Muscle of arm (tissue), 14 donors: ENCODE data around the gene CASR. TPM values are rescaled to one million over a fixed set of nuclear protein-coding genes. Genes with fewer than 3 reads are reported as not detected.
"Not testable (repeated sequence)": the region's sequence is repeated elsewhere in the genome, so short reads cannot be mapped to it uniquely, and the experiment has no call there.

Experiments
- DNase-seq: peaks from one replicate; pipeline ENCODE4 v3.0.0-alpha.2; 2013
- long read RNA-seq, 11 donors: transcript quantifications; one replicate each; lab custom pipeline, GENCODE V29; 2026
- polyA plus RNA-seq, 12 donors: library from polyadenylated mRNA; unstranded; fragments of 120-200 nt; gene quantifications; one replicate each; pipeline ENCODE4 v1.2.1, GENCODE V29; 2013; ENCODE audit not compliant: insufficient read length in 12 of 12

CASR gene, protein sequence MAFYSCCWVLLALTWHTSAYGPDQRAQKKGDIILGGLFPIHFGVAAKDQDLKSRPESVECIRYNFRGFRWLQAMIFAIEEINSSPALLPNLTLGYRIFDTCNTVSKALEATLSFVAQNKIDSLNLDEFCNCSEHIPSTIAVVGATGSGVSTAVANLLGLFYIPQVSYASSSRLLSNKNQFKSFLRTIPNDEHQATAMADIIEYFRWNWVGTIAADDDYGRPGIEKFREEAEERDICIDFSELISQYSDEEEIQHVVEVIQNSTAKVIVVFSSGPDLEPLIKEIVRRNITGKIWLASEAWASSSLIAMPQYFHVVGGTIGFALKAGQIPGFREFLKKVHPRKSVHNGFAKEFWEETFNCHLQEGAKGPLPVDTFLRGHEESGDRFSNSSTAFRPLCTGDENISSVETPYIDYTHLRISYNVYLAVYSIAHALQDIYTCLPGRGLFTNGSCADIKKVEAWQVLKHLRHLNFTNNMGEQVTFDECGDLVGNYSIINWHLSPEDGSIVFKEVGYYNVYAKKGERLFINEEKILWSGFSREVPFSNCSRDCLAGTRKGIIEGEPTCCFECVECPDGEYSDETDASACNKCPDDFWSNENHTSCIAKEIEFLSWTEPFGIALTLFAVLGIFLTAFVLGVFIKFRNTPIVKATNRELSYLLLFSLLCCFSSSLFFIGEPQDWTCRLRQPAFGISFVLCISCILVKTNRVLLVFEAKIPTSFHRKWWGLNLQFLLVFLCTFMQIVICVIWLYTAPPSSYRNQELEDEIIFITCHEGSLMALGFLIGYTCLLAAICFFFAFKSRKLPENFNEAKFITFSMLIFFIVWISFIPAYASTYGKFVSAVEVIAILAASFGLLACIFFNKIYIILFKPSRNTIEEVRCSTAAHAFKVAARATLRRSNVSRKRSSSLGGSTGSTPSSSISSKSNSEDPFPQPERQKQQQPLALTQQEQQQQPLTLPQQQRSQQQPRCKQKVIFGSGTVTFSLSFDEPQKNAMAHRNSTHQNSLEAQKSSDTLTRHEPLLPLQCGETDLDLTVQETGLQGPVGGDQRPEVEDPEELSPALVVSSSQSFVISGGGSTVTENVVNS
- under 1 TPM in 5 of 12 donors, not detected in 7; 0.01 to 0.29 (median 0.04) TPM for polyA plus RNA-seq
- long read RNA-seq, donor 1, result 0 reads
- long read RNA-seq, donor 2, result 0 reads
- long read RNA-seq, donor 3, result 0 reads
- long read RNA-seq, donor 4, result 0 reads
- long read RNA-seq, donor 5, result 0 reads
- long read RNA-seq, donor 6, result 0 reads
- long read RNA-seq, donor 7, result 0 reads
- long read RNA-seq, donor 8, result 0 reads
- long read RNA-seq, donor 9, result 0 reads
- long read RNA-seq, donor 10, result 0 reads
- long read RNA-seq, donor 11, result 0 reads

GRCh38 chr3:122183521-122183892 lies at the start of gene CASR:
Gene CASR, plus strand, starts transcription at chr3:122183668. Its CDS starts 70,522 bp downstream, at chr3:122254190.
- no peak for DNase-seq

DNA sequence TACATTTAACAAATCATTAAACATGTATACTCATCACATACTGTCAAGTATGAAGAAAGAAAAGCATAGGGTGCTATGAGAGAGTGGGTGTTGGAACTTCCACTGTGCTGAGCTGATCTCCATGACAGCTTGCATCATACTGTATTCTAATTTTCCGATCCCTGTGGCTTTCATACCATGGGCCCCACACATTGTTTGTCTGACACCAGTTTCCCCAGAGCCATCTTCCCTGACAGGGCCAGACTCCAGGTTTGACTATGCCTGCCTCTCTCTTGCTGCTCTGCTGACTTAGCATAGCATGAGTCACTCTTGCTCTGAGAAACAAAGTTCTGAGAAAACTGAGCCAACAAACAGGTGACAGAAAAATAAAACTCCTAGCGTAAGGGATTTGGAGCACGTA lies 37.0 kb upstream of the CASR start:
- no peak for DNase-seq

- no peak for DNase-seq
Measured at GRCh38 chr3:122148941-122149627, 34.4 kb upstream of the CASR start.

DNA sequence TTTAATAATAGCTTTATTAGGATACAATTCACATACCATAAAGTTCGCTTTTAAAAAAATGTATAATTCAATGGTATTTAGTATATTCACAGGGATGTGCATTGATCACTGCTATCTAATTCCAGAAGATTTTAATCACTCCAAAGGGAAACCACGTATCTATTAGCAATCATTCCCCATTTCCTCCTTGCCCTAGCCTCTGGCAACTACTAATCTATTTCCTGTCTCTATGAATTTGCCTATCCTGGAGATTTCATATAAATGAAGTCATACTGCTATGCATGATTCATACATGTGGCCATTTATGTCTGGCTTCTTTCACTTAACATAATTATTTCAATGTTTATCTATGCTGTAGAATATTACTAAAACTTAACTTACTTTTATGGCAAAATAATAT lies 32.0 kb upstream of the CASR start:
- no peak for DNase-seq

GRCh38 chr3:122164983-122165382 lies 18.5 kb upstream of the CASR start:
- not testable (repeated sequence) for DNase-seq

DNA sequence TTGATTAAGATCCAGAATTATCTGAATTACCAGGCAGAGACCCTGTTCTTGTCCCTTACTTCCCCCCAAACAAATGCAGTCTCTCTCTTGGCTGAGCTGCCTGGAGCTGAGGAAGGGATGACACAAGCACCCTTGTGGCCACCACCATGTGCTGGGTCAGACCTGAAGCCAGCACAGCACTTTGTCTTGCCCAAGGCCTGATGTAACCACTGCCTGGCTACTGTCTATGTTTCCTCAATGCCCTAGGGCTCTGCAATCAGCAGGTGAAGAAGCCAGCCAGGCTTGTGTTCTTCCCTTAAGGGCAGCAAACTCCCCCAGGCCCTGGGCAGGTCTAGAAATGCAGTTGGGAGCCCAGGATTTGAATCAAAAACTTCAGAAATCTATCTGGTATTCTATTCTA lies 15.8 kb upstream of the CASR start:
- DNase-seq, result no peak

- DNase-seq, result no peak
Measured at GRCh38 chr3:122168044-122168443, 15.4 kb upstream of the CASR start.

DNA sequence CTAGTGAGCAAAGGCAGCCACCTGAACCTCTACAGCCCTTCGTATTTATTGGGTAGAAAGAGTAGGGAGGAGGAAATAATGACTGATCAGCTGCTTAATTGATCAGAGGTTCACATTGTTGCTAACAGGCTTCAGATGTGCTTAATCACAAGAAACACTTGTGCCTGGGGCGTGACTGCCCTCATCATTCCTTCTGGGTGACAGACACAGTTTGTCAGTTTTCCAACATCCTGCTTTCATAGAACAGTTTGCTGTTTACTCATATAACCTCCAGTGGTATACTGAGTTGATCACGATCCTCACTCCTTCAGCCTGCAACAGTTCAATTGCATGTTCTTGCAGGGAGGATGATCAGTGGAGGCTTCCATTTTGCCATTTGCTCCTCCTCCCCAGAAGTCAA lies 13.6 kb upstream of the CASR start:
- no peak for DNase-seq

GRCh38 chr3:122171361-122171760 lies 12.1 kb upstream of the CASR start:
- not testable (repeated sequence) for DNase-seq

DNA sequence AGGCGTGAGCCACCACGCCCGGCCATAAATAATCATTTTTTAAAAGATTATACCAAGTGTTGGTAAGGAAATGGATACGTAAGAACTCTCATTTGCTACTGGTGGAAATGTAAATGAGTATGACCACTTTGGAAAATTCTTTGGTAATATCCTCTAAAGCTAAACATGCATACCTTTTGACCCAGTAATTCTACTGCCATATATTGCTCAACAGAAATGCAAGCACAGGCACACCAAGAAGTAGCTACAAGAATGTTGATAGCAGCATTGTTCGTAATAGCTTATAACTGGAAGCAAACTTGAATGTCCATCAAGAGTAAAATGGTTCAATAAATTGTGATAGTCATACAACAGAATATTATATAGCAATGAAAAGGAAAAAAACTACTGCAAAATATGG lies 4.8 kb upstream of the CASR start:
- no peak for DNase-seq

- no peak for DNase-seq
Measured at GRCh38 chr3:122183893-122184590, 574 bp downstream of the CASR start.

- DNase-seq, result no peak
Measured at GRCh38 chr3:122184591-122184929, 1.1 kb downstream of the CASR start.

DNA sequence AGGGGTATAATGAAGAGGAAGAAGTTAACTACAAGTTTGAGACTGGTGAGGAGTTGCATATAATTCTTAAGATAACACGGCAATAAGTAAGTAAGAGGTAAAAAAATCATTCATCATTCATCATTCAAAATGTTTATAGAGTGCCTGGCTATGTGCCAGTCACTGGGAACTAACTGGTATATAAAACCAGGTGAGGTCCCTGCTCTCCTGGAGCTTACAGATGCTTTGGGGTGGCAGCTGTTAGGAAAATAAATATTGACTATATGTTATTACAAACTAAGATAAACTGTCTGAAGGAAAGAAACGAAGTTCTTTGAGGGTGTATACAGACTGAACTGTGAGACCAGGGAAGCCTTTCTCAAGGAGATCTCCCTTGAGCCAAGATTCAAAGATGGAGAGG lies 2.9 kb downstream of the CASR start:
- no peak for DNase-seq

DNA sequence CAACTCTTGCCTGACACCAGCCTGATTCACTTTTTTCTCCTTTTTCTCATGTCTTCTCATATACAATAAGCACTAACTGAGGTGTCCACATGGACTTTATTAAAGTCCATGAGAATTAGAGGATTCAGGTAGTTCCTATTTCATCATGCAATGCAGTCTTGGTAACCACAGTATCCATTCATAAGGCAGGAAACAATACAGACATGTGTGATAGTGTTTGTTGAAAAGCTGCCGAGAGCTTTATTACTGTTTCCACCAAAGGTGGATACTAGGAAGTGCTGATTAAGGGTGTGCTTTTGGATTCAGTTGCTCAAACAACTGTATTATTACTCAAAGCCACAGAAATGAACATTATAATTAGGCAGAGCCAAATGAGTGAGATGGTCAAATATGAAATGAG lies 5.3 kb downstream of the CASR start:
- DNase-seq, result no peak

DNA sequence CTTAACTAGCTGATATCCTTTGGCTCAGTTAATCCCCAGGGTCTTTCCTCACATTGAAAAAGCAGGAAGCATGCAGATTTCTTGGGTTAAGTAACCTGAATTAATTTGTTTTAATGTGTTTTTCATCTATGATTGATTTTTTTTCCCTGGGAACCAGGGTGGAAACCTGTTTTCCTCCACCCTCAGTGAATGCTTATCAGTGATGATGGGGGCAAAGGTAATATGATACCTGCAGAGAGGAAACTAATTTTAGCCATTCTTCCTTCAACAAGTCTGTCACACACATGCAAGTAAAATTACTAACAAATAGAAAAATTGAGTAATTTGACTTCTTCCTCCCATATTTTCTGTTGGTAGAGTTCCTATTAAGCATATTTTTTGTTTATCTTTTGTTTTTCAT lies 5.9 kb downstream of the CASR start:
- no peak for DNase-seq

- DNase-seq, result no peak
Measured at GRCh38 chr3:122190525-122190924, 7.1 kb downstream of the CASR start.

- DNase-seq, result no peak
Measured at GRCh38 chr3:122198966-122199365, 15.5 kb downstream of the CASR start.

GRCh38 chr3:122199552-122199951 lies 16.1 kb downstream of the CASR start:
- no peak for DNase-seq

- DNase-seq, result no peak
Measured at GRCh38 chr3:122200661-122201060, 17.2 kb downstream of the CASR start.

DNA sequence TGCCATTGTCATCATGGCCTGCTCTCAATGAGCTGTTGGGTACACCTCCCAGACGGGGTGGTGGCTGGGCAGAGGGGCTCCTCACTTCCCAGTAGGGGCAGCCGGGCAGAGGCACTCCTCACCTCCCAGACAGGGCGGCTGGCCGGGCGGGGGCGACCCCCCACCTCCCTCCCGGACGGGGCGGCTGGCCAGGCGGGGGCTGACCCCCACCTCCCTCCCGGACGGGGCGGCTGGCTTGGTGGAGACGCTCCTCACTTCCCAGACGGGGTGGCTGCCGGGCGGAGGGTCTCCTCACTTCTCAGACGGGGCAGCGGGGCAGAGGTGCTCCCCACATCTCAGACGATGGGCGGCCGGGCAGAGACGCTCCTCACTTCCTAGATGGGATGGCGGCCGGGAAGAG lies 18.0 kb downstream of the CASR start:
- DNase-seq, result not testable (repeated sequence)

DNA sequence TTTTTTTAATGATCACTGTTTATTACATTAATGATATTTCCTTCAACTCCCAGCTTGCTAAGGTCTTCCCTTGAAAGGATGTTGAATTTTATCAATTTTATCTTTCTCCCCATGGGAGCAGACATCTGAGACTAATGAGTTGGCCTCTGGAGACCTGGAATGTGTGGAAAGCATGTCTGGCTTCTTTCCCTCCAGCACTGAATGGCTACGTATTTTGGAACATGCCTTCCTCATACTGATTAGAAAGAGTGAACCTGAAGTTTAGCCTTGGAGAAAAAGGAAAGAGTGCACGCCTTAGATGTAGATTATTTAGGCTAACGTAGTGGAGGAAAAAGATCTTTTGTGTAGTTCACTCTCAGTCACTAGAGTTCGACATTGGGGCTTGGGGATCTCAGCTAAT lies 25.1 kb downstream of the CASR start:
- no peak for DNase-seq
